Activated CD4-positive, alpha-beta T cell treated with anti-CD3 and anti-CD28 coated beads, Interleukin-2, amount 50 U/mL, for 16 hours (primary cell): ENCODE measurements around the gene GUK1.

ENCODE experiments used
- DNase-seq: peaks from one replicate; pipeline ENCODE4 v3.0.0-alpha.2; 2020

GUK1 gene

DNA sequence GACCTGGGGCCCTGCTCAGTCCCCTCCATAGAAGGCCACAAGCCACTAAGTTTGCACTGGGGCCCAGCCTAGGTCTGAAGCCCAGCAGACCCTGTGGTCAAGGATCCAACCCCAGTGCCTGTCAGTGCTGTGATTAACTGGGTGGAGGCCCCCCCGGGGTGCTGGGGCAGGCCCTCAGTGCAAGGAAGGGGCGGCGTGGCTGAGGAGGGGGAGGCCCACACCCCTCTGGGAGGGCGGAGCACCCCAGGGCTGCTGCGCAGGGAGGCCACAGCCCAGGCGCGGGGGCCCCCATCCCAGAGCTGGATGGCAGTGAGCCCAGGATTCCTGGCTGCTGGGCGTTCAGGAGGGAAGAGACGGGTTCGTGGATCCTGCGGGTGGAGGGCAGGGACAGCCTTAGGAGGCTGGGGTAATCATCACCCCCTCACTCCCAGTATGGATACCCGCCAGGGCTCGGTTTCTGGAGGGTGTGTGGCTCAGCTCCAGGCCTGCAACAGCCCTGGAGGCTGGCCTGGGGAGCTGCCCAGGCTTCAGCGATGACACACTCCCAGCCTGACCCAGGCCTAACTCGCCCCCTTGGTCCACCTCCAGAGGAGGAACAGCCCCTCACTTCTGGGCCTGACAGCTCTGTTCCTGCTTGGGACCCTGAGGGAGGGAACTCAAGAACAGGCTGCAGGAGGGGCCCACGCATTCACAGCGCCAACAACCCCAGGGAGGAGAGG lies 10.5 kb downstream of the GUK1 start:
- no peak for DNase-seq

- DNase-seq = no peak
Measured at GRCh38 chr1:228151180-228151925, 11.3 kb downstream of the GUK1 start.

GRCh38 chr1:228152097-228152917 lies 12.2 kb downstream of the GUK1 start:
- no peak for DNase-seq

DNA sequence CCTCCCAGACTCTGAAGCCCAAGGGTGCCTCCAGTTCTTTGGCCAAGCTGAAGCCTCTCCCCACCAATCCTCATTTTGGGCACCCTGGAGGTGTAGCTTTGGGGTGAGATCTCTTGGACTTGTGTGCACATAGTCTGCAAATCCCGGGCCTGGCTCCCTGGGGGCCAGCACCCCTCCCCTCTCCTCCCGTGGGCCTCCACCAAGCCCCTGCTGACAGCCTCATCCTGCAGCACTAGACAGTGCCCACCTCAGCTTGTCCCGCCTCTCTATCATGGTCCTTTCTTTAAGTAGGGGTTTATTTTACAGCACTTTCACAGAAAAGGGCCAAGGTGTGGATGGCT lies 12.8 kb downstream of the GUK1 start:
- no peak for DNase-seq

GRCh38 chr1:228154021-228154669 lies 14.1 kb downstream of the GUK1 start:
- DNase-seq = no peak

DNA sequence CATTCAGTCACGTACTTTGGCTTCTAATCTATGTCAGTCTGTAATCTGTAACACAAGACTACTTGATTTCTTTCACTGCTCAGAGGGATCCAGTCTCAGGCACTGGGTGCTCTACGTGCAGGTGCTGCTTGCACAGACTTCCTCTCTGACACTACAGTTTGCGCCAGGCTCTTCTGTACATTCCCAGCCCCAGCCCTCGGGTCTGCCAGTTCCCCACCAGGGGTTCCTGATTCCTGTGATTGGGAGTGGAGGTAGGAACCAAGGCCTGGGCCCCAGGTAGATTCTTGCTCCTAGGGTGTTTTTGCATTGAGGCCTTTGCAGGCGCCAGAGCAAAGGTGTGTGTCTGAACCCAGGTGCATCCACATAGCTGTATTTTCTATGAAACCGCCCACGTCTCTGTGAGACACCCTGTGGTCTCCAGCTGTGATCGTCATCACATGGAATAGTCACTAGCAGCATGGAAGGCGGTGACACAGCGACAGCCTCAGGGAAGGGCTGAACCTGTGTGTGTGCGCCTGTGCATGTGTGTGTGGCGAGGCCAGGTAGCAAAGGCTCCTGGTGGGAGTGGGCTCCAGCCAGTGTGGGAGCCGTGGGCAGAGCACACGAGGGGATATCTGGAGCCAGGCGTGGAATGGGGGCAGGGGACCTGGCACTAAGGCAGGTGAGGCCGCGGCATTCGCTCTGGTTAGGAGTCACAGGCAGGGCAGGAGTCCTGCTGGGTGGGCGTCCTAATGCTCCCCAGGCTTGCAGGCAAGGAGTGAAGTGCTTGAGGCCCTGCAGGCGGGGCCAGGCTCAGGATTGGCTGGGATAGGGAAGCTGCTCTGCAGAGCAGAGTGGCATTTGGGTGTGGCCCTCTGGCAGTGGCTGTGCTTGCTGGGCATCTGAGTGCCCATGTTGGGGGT lies 14.8 kb downstream of the GUK1 start:
- DNase-seq = no peak

DNA sequence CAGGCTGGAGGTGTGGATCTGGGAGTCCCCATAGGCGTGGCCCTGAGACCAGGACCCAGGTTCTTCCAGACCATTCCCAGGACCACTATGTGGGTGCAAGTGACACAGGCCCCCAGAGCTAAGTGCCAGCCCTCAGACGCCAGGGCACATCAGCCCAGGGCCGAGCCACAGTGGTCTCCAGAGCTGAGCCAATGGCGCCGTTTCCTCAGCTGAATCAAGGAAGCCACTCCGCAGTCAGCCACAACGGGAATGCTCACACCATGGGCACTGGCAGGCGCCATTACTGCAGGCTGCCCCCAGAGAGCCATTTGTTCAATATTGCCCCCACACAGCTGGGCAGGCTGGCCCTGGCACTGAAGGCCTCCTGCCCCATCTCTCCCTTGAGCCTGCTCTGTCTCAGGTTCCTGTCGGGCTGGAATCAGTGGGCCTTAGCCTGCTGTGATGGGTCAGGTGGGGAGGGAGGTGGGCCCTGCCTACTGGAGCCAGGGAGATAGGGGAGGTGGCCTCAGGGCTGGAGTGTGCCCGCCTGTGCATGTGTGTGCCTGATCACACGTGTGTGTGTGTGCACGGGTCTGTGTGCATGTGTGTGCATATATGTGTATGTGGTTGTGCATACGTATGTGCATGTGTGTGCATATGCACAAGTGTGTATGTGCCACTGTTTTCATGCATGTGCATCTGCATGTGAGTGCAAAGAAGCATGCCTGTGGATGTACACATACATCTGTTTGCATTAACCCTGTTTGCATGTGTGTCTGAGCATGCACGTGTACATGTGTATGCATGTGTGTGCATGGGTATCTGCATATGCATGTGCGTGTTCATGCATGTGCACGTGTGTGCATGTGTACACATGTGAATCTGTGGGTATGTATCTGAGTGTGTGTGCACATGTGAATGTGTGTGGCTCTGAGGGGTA lies 15.8 kb downstream of the GUK1 start:
- no peak for DNase-seq

GRCh38 chr1:228156515-228156881 lies 16.4 kb downstream of the GUK1 start:
- no peak for DNase-seq

DNA sequence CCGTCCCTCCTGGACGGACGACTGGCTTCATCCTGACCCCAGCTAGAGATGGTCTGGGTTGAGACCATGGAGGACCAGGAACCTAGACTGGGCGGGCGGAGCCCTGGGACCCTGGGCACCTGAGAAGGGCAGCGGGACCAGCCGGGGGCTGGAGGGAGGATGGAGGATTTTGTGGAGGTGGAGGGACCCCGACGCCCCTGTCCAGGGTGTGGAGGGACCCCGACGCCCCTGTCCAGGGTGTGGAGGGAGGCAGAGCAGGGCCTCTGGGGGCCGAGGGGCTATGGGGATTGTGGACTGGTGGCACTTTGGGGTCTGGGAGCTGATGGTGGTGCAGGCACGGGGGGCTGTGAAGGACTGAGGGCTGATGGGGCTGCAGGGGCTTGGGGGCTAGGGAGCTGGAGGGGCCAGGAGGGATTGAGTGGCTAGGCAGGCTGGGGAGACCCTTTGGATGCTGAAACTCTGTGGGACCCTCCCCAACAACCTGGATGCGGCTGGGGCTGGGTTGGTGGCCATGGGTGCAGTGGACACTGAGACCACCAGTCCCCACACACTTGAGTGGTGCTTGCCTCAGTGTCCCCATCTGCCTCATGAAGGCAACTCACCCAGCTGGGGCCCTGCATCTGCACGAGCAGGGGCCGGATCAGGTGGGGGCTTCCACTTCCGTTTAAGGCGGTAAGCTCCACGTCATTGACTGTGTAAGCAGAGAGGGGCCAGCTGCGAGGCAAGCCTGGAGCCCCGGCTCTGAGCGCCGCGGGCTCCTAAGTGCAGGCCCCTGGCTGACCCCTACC lies 17.1 kb downstream of the GUK1 start:
- DNase-seq = no peak

GRCh38 chr1:228157729-228158126 lies 17.6 kb downstream of the GUK1 start:
- no peak for DNase-seq

GRCh38 chr1:228158151-228159007 lies 18.3 kb downstream of the GUK1 start:
- no peak for DNase-seq

DNA sequence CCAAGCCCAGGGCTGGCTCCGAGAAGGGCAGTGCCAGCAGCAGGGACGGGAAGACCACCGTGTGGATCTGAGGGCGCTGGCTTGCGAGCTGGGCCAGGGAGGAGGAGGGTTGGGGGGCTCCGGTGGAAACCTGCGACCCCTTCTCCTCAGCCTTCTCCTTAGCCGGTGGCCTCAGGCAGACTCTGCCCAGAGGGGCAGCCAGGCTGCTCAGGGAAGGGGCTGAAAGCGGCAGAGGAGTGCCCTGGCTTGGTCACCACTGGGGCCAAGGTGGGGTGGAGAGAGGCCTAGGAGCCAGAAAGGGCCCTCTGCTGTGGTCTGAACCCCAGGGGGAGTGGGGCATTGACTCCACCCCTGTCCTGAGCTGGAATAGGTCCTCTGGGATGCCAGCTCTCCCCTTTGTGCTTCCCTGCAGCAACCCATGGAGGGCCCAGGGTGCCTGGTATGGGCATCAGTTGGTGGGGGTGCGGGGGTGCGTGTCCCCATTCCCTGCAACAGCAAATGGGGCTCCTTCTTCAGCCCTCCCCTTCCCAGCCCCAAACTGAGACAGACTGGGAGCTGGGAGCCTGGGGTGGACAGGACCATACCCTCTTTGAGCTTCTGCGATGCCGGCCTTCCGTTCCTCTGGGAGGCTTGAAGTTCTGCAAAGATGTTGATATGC lies 19.1 kb downstream of the GUK1 start:
- DNase-seq = no peak

GRCh38 chr1:228160201-228160761 lies 20.2 kb downstream of the GUK1 start:
- no peak for DNase-seq

GRCh38 chr1:228161362-228161761 lies 21.3 kb downstream of the GUK1 start:
- DNase-seq = no peak

DNA sequence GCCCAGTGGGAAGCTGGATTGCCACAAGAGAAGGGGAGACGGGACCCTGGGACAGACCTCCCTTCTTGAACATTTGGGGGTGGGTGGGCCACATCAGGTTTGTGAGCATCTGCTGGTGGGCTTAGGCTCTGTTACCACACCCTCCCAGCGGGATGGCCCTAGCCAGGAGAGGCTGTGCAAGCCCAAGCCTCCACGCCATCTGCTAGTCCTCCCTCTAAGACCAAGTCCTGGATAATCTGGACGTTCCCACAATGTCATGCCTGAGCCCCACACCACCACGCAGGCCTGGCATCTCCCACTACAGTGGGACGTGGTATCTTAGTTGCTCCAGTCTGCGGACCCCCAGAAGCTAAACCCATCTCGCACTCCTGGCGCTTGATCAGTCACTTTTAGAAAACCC lies 21.8 kb downstream of the GUK1 start:
- DNase-seq = no peak

GRCh38 chr1:228162286-228163006 lies 22.4 kb downstream of the GUK1 start:
- no peak for DNase-seq

DNA sequence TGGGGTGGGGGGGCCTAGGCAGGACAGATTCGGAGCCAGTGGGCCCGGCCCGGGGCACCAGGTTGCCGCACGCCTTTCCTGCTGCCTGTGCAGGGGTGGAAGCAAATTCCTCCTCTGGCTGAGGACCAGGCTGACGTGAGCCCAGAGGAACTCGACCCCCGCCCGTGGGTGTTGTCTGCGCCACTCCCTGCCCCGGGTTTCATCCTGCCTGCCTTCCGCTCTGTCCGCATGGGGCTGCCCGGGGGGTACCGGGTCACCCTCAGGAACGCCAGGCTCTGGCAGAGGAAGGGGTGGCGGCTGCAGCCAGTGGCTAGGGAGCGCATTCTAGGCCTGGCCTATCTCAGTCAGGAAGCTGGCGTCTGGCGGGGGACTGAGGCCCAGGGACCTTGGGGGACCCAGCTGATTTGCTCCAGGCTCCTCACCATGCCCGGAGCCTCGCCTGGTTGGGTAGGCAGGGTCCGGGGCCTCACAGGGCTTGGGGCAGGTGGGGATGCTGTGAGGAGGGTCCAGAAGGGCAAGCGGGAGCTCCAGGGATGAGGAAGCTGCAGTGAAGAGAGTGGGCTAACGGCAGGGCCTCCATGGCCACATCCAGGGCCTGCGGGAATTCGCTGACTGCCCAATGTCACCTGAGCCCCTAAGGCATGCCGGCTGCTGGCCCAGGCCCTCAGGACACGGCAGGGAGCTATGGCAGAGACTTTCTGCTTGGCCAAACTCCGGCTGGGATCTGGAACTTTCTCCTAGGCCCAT lies 23.1 kb downstream of the GUK1 start:
- no peak for DNase-seq
